GM21717 (cell line): Measurements from ENCODE around the gene BMP10.
"Not testable (repeated sequence)": the region's sequence is repeated elsewhere in the genome, so short reads cannot be mapped to it uniquely, and the experiment has no call there.

Source experiments
- ATAC-seq: cut with Tn5 transposase; IDR thresholded peaks from one replicate; pipeline ENCODE4 v1.9.1; 2021; ENCODE audit warnings: mild to moderate bottlenecking, moderate library complexity; ENCODE audit not compliant: unreplicated experiment

BMP10 gene

GRCh38 chr2:68895981-68896380, 24.8 kb upstream of the BMP10 start:
- not testable (repeated sequence) for ATAC-seq

- ATAC-seq, result no peak
These were observed 18.3 kb upstream of the BMP10 start for GRCh38 chr2:68889500-68889899.

GRCh38 chr2:68889021-68889420, 17.8 kb upstream of the BMP10 start:
- ATAC-seq, result no peak

GRCh38 chr2:68888038-68888704, 17.0 kb upstream of the BMP10 start:
- ATAC-seq, result no peak

GRCh38 chr2:68885811-68886075, 14.5 kb upstream of the BMP10 start:
- no peak for ATAC-seq

GRCh38 chr2:68885074-68885810, 14.0 kb upstream of the BMP10 start:
- no peak for ATAC-seq

- no peak for ATAC-seq
These were observed 9.0 kb upstream of the BMP10 start for GRCh38 chr2:68880213-68880612.

GRCh38 chr2:68879296-68879695, 8.1 kb upstream of the BMP10 start:
- no peak for ATAC-seq

GRCh38 chr2:68878753-68879152, 7.6 kb upstream of the BMP10 start:
- no peak for ATAC-seq

GRCh38 chr2:68878071-68878711, 7.0 kb upstream of the BMP10 start:
- no peak for ATAC-seq

GRCh38 chr2:68877079-68877772, 6.0 kb upstream of the BMP10 start:
- ATAC-seq, result no peak

GRCh38 chr2:68870215-68870614, 982 bp downstream of the BMP10 start:
- ATAC-seq, result no peak

- ATAC-seq, result no peak
These were observed 6.1 kb downstream of the BMP10 start for GRCh38 chr2:68865108-68865507.

GRCh38 chr2:68863996-68864395, 7.2 kb downstream of the BMP10 start:
- no peak for ATAC-seq

GRCh38 chr2:68862889-68863288, 8.3 kb downstream of the BMP10 start:
- no peak for ATAC-seq

GRCh38 chr2:68861330-68861729, 9.9 kb downstream of the BMP10 start:
- no peak for ATAC-seq

- no peak for ATAC-seq
These were observed 11.1 kb downstream of the BMP10 start for GRCh38 chr2:68860111-68860510.

- ATAC-seq, result peak; percentile 65
These were observed 13.2 kb downstream of the BMP10 start for GRCh38 chr2:68857855-68858456.

- peak; percentile 21 for ATAC-seq
These were observed 13.9 kb downstream of the BMP10 start for GRCh38 chr2:68857202-68857845.

GRCh38 chr2:68855550-68855949, 15.6 kb downstream of the BMP10 start:
- no peak for ATAC-seq

- no peak for ATAC-seq
These were observed 16.7 kb downstream of the BMP10 start for GRCh38 chr2:68854476-68854875.
